Measurements from ENCODE around the gene RWDD2A. TPM values are rescaled to one million over a fixed set of nuclear protein-coding genes. Genes with fewer than 3 reads are reported as not detected.
"Not testable (repeated sequence)": the region's sequence is repeated elsewhere in the genome, so short reads cannot be mapped to it uniquely, and the experiment has no call there.

Gene RWDD2A
- total and polyA plus RNA-seq, 2 donors, result 3.4 to 4.9 TPM

GRCh38 chr6:83183082-83183828, 9.9 kb upstream of the RWDD2A start:
- DNase-seq (ENCODE audit: extremely low spot score), result no peak
- Histone ChIP-seq H3K4me1 (ENCODE audit: insufficient read depth) (no peaks in the 10 kb centered on the region), H3K4me3 (ENCODE audit: low read depth, low read length) (no peak overlapping the region), H3K27ac (ENCODE audit: low read depth) (no peak overlapping the region), H3K36me3 (ENCODE audit: insufficient read depth) (no peaks in the 10 kb centered on the region)
- WGBS, result 56% methylated on average over 9 of the region's 9 CpGs

DNA sequence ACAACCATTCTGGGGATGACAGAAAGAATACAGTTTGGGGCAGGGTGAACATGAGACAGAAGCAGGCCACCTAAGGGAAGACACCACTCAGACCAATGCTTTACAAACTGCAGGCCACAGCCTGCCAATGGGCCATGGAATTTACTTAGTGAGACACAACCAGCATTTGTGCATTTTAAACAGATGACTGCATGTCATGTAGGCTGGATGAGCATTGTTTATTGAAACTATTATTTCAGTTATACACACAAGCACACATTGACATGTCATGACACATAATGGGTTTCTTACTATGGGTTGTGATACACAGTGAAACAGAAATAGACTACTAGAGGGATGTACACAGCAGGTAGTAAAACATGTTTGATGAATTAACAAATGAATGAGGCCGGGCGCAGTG, 8.1 kb upstream of the RWDD2A start:
- no peak for DNase-seq (ENCODE audit: extremely low spot score)
- H3K27ac ChIP-seq (ENCODE audit: low read depth), result no peak overlapping the region
- H3K4me1 ChIP-seq (ENCODE audit: insufficient read depth), result no peaks in the 10 kb centered on the region
- no peaks in the 10 kb centered on the region for H3K36me3 ChIP-seq (ENCODE audit: insufficient read depth)
- 94% methylated on average over 2 of the region's 2 CpGs for WGBS
- H3K4me3 ChIP-seq (ENCODE audit: low read depth, low read length), result no peak overlapping the region

- Histone ChIP-seq H3K4me3 (ENCODE audit: low read depth, low read length) (no peak overlapping the region), H3K36me3 (ENCODE audit: insufficient read depth) (no peaks in the 10 kb centered on the region), H3K27ac (ENCODE audit: low read depth) (no peak overlapping the region), H3K4me1 (ENCODE audit: insufficient read depth) (no peaks in the 10 kb centered on the region)
- WGBS, result 71% methylated on average over 3 of the region's 3 CpGs
- DNase-seq (ENCODE audit: extremely low spot score), result no peak
These were observed 4.7 kb upstream of the RWDD2A start for GRCh38 chr6:83188501-83188900.

DNA sequence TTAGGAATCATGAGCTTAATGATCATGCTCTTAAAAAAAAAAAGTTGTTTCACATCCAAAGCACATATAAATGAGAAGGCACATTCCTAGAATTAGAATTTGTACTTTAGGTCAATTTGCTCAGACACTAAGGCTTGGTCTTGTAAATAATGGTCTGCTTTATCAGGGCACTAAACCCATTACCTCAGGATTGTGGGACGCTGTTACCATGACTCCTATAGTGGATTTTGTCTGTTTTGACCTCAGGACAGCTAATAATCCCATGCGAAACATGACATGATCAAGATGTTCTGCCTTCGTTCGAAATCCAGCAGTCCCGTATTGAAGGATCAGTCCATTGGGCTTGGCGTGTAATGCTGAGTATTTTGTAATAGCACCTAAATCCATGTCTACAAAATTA, 2.5 kb upstream of the RWDD2A start:
- H3K4me3 ChIP-seq (ENCODE audit: low read depth, low read length), result no peak overlapping the region
- H3K36me3 ChIP-seq (ENCODE audit: insufficient read depth), result no peaks in the 10 kb centered on the region
- H3K27ac ChIP-seq (ENCODE audit: low read depth), result no peak overlapping the region
- WGBS, result 66% methylated on average over 6 of the region's 6 CpGs
- H3K4me1 ChIP-seq (ENCODE audit: insufficient read depth), result no peaks in the 10 kb centered on the region
- DNase-seq (ENCODE audit: extremely low spot score), result no peak

- DNase-seq (ENCODE audit: extremely low spot score), result not testable (repeated sequence)
- 84% methylated on average over 18 of the region's 18 CpGs for WGBS
These were observed 1.2 kb upstream of the RWDD2A start for GRCh38 chr6:83191974-83192373.

DNA sequence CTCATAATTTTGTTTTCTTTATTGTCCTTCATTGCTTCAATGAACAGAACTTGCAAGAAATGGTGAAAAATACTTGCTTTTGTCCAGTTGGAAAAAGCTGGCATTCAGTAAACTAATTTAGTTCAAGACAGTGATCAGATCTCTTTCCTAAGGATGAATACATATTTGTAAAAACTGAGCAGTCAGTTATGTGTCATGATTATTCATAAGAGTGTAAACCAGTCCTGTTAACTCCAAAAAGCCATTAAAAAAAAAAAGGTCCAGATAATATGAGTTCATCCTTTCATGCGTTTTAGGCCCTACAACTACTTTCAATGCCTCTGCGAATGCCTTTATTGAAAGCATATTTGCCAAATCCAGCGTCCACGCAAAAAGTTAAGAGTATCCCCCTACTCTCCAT, 701 bp upstream of the RWDD2A start:
- no peak for DNase-seq (ENCODE audit: extremely low spot score)
- WGBS, result under 1% methylated on average over 4 of the region's 4 CpGs
- no peaks in the 10 kb centered on the region for H3K4me1 ChIP-seq (ENCODE audit: insufficient read depth)
- H3K4me3 ChIP-seq (ENCODE audit: low read depth, low read length), result peak overlapping the region; percentile 74
- H3K27ac ChIP-seq (ENCODE audit: low read depth), result peak overlapping the region; percentile 68
- no peaks in the 10 kb centered on the region for H3K36me3 ChIP-seq (ENCODE audit: insufficient read depth)

More at GRCh38 chr6:83191974-83192373, 1.2 kb upstream of the RWDD2A start:
- peak overlapping the region; percentile 74 for H3K4me3 ChIP-seq (ENCODE audit: low read depth, low read length)
- not testable (repeated sequence) for H3K36me3 ChIP-seq (ENCODE audit: insufficient read depth); H3K27ac ChIP-seq (ENCODE audit: low read depth); H3K4me1 ChIP-seq (ENCODE audit: insufficient read depth)

GRCh38 chr6:83193747-83194566, 800 bp downstream of the RWDD2A start:
- Histone ChIP-seq H3K27ac (ENCODE audit: low read depth) (no peak overlapping the region), H3K36me3 (ENCODE audit: insufficient read depth) (no peaks in the 10 kb centered on the region), H3K4me3 (ENCODE audit: low read depth, low read length) (peak overlapping the region; percentile 74), H3K4me1 (ENCODE audit: insufficient read depth) (no peaks in the 10 kb centered on the region)
- WGBS, result 3% methylated on average over 44 of the region's 44 CpGs
- no peak for DNase-seq (ENCODE audit: extremely low spot score)

GRCh38 chr6:83198486-83199172, 5.5 kb downstream of the RWDD2A start:
- H3K4me1 ChIP-seq (ENCODE audit: insufficient read depth), result no peaks in the 10 kb centered on the region
- no peak overlapping the region for H3K4me3 ChIP-seq (ENCODE audit: low read depth, low read length)
- DNase-seq (ENCODE audit: extremely low spot score), result no peak
- H3K27ac ChIP-seq (ENCODE audit: low read depth), result no peak overlapping the region
- WGBS, result 89% methylated on average over 4 of the region's 4 CpGs
- no peaks in the 10 kb centered on the region for H3K36me3 ChIP-seq (ENCODE audit: insufficient read depth)

- Histone ChIP-seq H3K4me1 (ENCODE audit: insufficient read depth) (no peaks in the 10 kb centered on the region), H3K4me3 (ENCODE audit: low read depth, low read length) (no peak overlapping the region), H3K36me3 (ENCODE audit: insufficient read depth) (no peaks in the 10 kb centered on the region), H3K27ac (ENCODE audit: low read depth) (no peak overlapping the region)
- DNase-seq (ENCODE audit: extremely low spot score), result no peak
- WGBS, result 90% methylated on average over 5 of the region's 5 CpGs
These were observed 6.2 kb downstream of the RWDD2A start for GRCh38 chr6:83199173-83199862.

- Histone ChIP-seq H3K27ac (ENCODE audit: low read depth) (no peak overlapping the region), H3K36me3 (ENCODE audit: insufficient read depth) (no peaks in the 10 kb centered on the region), H3K4me1 (ENCODE audit: insufficient read depth) (no peaks in the 10 kb centered on the region), H3K4me3 (ENCODE audit: low read depth, low read length) (no peak overlapping the region)
- 62% methylated on average over 2 of the region's 2 CpGs for WGBS
- DNase-seq (ENCODE audit: extremely low spot score), result no peak
These were observed 6.7 kb downstream of the RWDD2A start for GRCh38 chr6:83199863-83200225.

DNA sequence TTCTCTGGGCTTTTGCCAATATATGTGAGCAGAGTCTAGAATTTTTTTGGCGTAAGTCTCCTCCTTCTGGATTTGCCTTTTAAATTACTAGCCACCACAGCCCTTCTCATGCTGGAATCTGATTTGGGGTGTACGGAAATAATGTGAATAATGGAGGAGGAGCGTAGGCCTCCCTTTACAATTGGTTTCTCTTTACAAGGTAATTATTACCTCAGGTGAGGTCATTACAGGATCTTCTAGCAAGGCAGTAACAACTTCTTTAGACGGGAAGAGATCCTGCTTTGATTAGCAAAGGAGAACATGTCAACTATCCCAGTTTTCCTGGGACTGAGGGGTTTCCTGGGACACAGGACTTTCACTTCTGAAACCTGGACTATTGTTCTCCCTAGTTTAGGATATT, 8.9 kb downstream of the RWDD2A start:
- H3K4me1 ChIP-seq (ENCODE audit: insufficient read depth), result no peaks in the 10 kb centered on the region
- H3K4me3 ChIP-seq (ENCODE audit: low read depth, low read length), result no peak overlapping the region
- H3K36me3 ChIP-seq (ENCODE audit: insufficient read depth), result no peaks in the 10 kb centered on the region
- no peak for DNase-seq (ENCODE audit: extremely low spot score)
- WGBS, result 73% methylated on average over 4 of the region's 4 CpGs
- no peak overlapping the region for H3K27ac ChIP-seq (ENCODE audit: low read depth)

DNA sequence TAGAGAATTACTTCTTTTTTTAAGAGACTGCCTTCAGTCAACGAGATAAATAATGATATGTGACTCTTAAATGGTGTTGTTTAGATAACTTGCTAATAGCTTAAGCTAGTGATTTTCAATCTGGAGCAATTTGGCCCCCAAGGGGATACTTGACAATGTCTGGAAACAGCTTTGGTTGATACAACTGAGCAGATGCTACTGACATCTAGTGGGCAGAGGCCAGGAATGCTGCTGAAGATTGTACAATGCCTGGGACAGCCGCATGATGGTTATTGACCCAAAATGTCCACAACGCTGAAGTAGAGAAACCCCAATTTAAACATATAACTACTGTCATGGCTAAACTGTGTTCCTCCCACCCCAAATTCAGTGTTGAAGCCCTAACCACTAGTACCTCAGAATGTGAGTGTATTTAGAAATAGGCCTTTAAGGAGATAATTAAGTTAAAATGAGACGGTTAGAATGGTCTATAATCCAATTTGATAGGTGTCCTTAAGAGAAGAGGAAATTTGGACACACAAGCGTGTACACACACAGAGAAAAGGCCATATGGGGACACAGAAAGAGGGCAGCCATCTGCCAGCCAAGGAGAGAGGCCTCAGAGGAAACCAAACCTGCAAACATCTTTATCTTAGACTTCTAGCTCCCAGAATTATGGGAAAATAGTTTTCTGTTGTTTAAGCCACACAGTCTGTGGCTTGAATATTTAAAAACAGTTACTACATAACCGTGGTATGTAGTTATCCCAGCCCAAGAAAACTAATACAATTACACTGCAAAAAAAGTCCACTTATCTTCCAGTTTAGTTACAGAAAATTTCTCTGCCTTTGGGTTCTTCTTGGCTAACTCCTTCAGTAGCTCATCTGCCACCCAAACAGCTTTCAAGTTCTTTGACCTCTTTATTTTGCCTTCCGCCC, 22.2 kb downstream of the RWDD2A start:
- Histone ChIP-seq H3K36me3 (ENCODE audit: insufficient read depth) (no peaks in the 10 kb centered on the region), H3K27ac (ENCODE audit: low read depth) (no peak overlapping the region), H3K4me3 (ENCODE audit: low read depth, low read length) (no peak overlapping the region), H3K4me1 (ENCODE audit: insufficient read depth) (no peaks in the 10 kb centered on the region)
- WGBS, result 25% methylated on average over 7 of the region's 7 CpGs
- DNase-seq (ENCODE audit: extremely low spot score), result peak; percentile 36

DNA sequence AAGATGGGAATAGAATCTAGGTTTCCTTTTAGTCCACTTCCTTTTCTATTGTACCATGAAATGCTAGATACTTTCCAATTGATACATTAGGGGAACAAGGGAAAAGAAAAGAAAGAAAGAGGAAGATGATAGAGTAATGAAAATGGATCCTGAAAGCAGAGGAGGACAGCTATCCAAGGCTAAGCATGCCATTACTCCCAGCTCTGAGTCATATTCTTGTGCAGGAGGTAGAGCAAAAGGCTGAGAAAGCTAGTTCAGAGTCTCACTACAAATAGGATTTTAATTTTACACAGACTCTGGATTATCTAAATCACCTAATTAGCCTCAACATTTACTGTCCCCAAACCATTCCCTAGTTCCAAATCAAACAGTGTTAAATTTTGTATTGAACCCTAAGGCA, 23.6 kb downstream of the RWDD2A start:
- no peak for DNase-seq (ENCODE audit: extremely low spot score)
- Histone ChIP-seq H3K4me3 (ENCODE audit: low read depth, low read length) (no peak overlapping the region), H3K27ac (ENCODE audit: low read depth) (no peak overlapping the region), H3K4me1 (ENCODE audit: insufficient read depth) (no peaks in the 10 kb centered on the region), H3K36me3 (ENCODE audit: insufficient read depth) (no peaks in the 10 kb centered on the region)
